Measurements from ENCODE around the gene TMEM41A.

GRCh38 chr3:185490241-185490640 is 8.6 kb downstream of the TMEM41A start:
- TF ChIP-seq YY1 (IDR thresholded peaks at IDR 0.05; ENCODE audit: insufficient read depth, insufficient read length) = no peak
- TF ChIP-seq ZNF274 (IDR thresholded peaks at IDR 0.05; ENCODE audit: low read depth, low read length) = no peak
